Progenitor cell of endocrine pancreas (in vitro differentiated cells): Measurements from ENCODE around the gene GLP2R. TPM values are rescaled to one million over a fixed set of nuclear protein-coding genes. Genes with fewer than 3 reads are reported as not detected.

ENCODE experiments used
- DNase-seq: peaks from one replicate; pipeline ENCODE4 v3.0.0; 2021; ENCODE audit warnings: low spot score; ENCODE audit not compliant: unreplicated experiment
- H3K27ac Mint-ChIP-seq: 2 replicates; pipeline ENCODE4 v1.8.0; 2021; ENCODE audit warnings: mild to moderate bottlenecking, moderate library complexity, mixed read lengths
- H3K27me3 Mint-ChIP-seq: 2 replicates; pipeline ENCODE4 v1.8.0; 2021; ENCODE audit warnings: mixed read lengths
- H3K36me3 Mint-ChIP-seq: 2 replicates; pipeline ENCODE4 v1.8.0; 2022; ENCODE audit warnings: mixed read lengths; ENCODE audit not compliant: insufficient read depth
- H3K4me1 Mint-ChIP-seq: 2 replicates; pipeline ENCODE4 v1.8.0; 2021; ENCODE audit warnings: low read depth, mixed read lengths
- H3K4me3 Mint-ChIP-seq: 2 replicates; pipeline ENCODE4 v1.8.0; 2021; ENCODE audit warnings: low read depth, mild to moderate bottlenecking, moderate library complexity, mixed read lengths
- H3K9me3 Mint-ChIP-seq: 2 replicates; pipeline ENCODE4 v1.8.0; 2021; ENCODE audit warnings: low read depth, mixed read lengths
- CTCF ChIP-seq: fragments of 200-600 bp; sonication (generic); IDR thresholded peaks from one replicate; pipeline ENCODE4 v1.5.0; 2021; ENCODE audit warnings: antibody characterized with exemption, mild to moderate bottlenecking; ENCODE audit not compliant: unreplicated experiment
- total RNA-seq: library from RNA; stranded (reverse); gene quantifications from 2 replicates; pipeline ENCODE4 v1.2.1, GENCODE V29; 2021

The GLP2R gene
- total RNA-seq, 1 donor from 2014 or later = not detected

DNA sequence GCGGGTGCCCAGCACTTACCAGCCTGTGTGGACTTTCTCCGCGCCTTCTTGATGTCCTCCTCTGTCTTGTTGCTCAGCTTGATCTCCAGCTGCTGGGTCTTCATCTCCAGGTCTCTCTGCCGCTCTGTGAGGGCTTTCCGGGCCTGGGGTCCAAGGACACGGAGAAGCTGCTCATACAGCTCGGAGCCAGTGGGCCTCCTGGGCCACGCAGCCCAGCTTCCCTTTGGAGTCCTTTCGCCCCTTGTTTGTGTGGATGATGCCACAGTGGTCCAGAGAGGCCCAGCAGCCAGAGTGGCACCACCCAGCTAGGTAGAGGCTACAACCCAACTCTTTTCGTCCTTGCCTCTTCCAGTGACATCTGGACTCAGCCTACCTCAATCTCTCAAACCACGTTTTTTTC, 99.7 kb downstream of the GLP2R start:
- Mint-ChIP-seq H3K27ac (no peak overlapping the region), H3K4me1 (peaks cover 1% of the 10 kb centered on the region), H3K36me3 (no peaks in the 10 kb centered on the region), H3K27me3 (peaks cover 11% of the 10 kb centered on the region), H3K9me3 (no peaks in the 10 kb centered on the region), H3K4me3 (no peak overlapping the region)
- no peak for TF ChIP-seq CTCF
- no peak for DNase-seq

DNA sequence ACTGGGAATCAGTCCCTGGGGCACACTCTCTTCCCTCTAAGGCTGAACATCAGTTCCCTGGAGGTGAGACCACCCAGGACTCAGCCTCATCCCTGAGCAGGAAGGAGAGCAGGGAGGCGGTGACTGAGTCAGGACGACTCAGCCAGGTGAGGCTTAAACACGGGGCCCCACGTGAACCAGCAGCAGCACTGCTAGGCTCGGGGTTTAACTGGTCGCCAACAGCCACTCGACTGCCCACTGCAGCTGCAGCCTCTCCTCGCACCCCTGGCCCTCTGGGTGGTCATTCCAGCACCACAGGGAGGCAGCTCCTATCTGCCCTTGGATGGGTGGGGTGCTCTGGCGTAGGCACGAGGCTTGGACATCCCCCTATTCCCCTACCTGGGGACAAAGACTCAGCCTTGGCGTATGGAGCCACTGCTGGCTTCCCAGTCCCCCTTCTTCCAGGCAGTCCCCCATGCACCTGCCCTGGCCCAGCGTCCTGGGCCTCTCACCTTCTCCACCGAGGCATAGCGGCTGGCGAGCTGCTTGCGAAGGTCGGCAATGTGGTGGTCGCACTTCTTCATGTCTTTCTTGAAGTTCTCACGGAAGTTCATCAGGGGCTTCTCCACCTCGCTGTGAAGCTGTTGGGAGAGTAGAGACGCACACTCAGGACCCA, 100.6 kb downstream of the GLP2R start:
- no peak overlapping the region for H3K4me3 Mint-ChIP-seq
- DNase-seq = no peak
- no peaks in the 10 kb centered on the region for H3K36me3 Mint-ChIP-seq
- peaks cover 15% of the 10 kb centered on the region for H3K27me3 Mint-ChIP-seq
- no peaks in the 10 kb centered on the region for H3K9me3 Mint-ChIP-seq
- H3K27ac Mint-ChIP-seq = no peak overlapping the region
- TF ChIP-seq CTCF = no peak
- H3K4me1 Mint-ChIP-seq = peaks cover 1% of the 10 kb centered on the region

GRCh38 chr17:9928601-9929333, 103.0 kb downstream of the GLP2R start:
- Mint-ChIP-seq H3K27ac (no peak overlapping the region), H3K27me3 (peaks cover 21% of the 10 kb centered on the region), H3K9me3 (no peaks in the 10 kb centered on the region), H3K4me1 (peaks cover 1% of the 10 kb centered on the region), H3K36me3 (no peaks in the 10 kb centered on the region), H3K4me3 (no peak overlapping the region)
- TF ChIP-seq CTCF = peak; percentile 71
- peak; percentile 42 for DNase-seq

DNA sequence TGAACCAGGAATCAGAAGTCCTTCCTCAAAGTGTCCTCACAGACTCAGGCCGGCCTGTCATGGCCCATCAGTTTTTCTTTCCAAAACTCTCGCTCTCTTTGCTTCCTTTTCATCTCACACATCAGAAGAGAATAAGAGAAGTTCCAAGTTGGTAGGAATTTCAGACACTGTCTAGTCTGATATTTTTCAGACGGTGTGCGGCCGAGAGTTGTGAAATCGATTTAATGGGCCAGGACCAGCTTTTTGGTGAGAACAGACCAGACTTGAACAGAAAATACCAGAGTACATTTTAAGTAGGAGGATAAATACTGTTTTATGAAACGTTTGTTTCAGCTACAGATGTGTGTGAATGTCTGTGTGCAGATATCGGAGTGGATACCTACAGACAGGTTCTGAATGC, 104.1 kb downstream of the GLP2R start:
- peaks cover 1% of the 10 kb centered on the region for H3K4me1 Mint-ChIP-seq
- DNase-seq = no peak
- peaks cover 21% of the 10 kb centered on the region for H3K27me3 Mint-ChIP-seq
- H3K9me3 Mint-ChIP-seq = no peaks in the 10 kb centered on the region
- H3K27ac Mint-ChIP-seq = no peak overlapping the region
- no peaks in the 10 kb centered on the region for H3K36me3 Mint-ChIP-seq
- H3K4me3 Mint-ChIP-seq = no peak overlapping the region
- no peak for TF ChIP-seq CTCF

GRCh38 chr17:9931144-9931741, 105.5 kb downstream of the GLP2R start:
- Mint-ChIP-seq H3K4me3 (no peak overlapping the region), H3K27ac (no peak overlapping the region), H3K9me3 (no peaks in the 10 kb centered on the region), H3K36me3 (no peaks in the 10 kb centered on the region), H3K27me3 (peaks cover 21% of the 10 kb centered on the region), H3K4me1 (peaks cover 1% of the 10 kb centered on the region)
- TF ChIP-seq CTCF = no peak
- no peak for DNase-seq
